H9 (cell line): Measurements from ENCODE around the gene MRRF. TPM values are rescaled to one million over a fixed set of nuclear protein-coding genes. Genes with fewer than 3 reads are reported as not detected.

Source experiments
- DNase-seq: peaks from one replicate; pipeline ENCODE4 v3.0.0-alpha.2; 2017
- H2AFZ ChIP-seq: one replicate; pipeline ENCODE4 v1.6.1; 2013; ENCODE audit warnings: mild to moderate bottlenecking, low read length, control low read depth, moderate library complexity
- H2AK5ac ChIP-seq: 2 replicates; pipeline ENCODE4 v1.6.1; 2013; ENCODE audit warnings: low read length, control low read depth, mixed read lengths; ENCODE audit not compliant: insufficient read length
- H2BK120ac ChIP-seq: one replicate; pipeline ENCODE4 v1.6.1; 2013; ENCODE audit warnings: low read depth, mild to moderate bottlenecking, low read length, control low read depth, inconsistent platforms; ENCODE audit not compliant: poor library complexity, severe bottlenecking
- H2BK12ac ChIP-seq: 2 replicates; pipeline ENCODE4 v1.6.1; 2013; ENCODE audit warnings: low read length, control low read depth, mixed read lengths, low read depth; ENCODE audit not compliant: insufficient read length
- H2BK15ac ChIP-seq: 2 replicates; pipeline ENCODE4 v1.6.1; 2013; ENCODE audit warnings: low read depth, low read length, control low read depth
- H2BK20ac ChIP-seq: one replicate; pipeline ENCODE4 v1.6.1; 2013; ENCODE audit warnings: low read depth, mild to moderate bottlenecking, low read length, control low read depth, inconsistent platforms; ENCODE audit not compliant: poor library complexity, severe bottlenecking
- H2BK5ac ChIP-seq: 2 replicates; pipeline ENCODE4 v1.6.1; 2013; ENCODE audit warnings: low read length, control low read depth, mixed read lengths; ENCODE audit not compliant: insufficient read length
- H3K14ac ChIP-seq: 2 replicates; pipeline ENCODE4 v1.6.1; 2013; ENCODE audit warnings: low read length, control low read depth; ENCODE audit not compliant: insufficient read depth
- H3K18ac ChIP-seq: 2 replicates; pipeline ENCODE4 v1.6.1; 2013; ENCODE audit warnings: low read depth, mild to moderate bottlenecking, mixed read lengths, low read length, control low read depth; ENCODE audit not compliant: insufficient read length
- H3K23ac ChIP-seq: 2 replicates; pipeline ENCODE4 v1.6.1; 2013; ENCODE audit warnings: low read length, control low read depth, mixed read lengths, low read depth; ENCODE audit not compliant: insufficient read length
- H3K23me2 ChIP-seq: 2 replicates; pipeline ENCODE4 v1.6.1; 2013; ENCODE audit warnings: low read depth, mild to moderate bottlenecking, mixed read lengths, low read length, control low read depth; ENCODE audit not compliant: insufficient read length, poor library complexity, severe bottlenecking
- H3K27ac ChIP-seq: 2 replicates; pipeline ENCODE4 v1.5.1; 2013; ENCODE audit warnings: low read length, control low read depth, mixed read lengths, low read depth; ENCODE audit not compliant: insufficient read length
- H3K27me3 ChIP-seq: 2 replicates; pipeline ENCODE4 v1.6.1; 2013; ENCODE audit warnings: low read length, control low read depth, inconsistent platforms; ENCODE audit not compliant: insufficient read depth
- H3K4ac ChIP-seq: 2 replicates; pipeline ENCODE4 v1.6.1; 2013; ENCODE audit warnings: low read depth, mild to moderate bottlenecking, control low read depth, inconsistent platforms, low read length, moderate library complexity
- H3K4me1 ChIP-seq: 2 replicates; pipeline ENCODE4 v1.6.1; 2013; ENCODE audit warnings: low read length, control low read depth, inconsistent platforms; ENCODE audit not compliant: insufficient read depth
- H3K4me2 ChIP-seq: 2 replicates; pipeline ENCODE4 v1.6.1; 2013; ENCODE audit warnings: low read length, control low read depth, mixed read lengths; ENCODE audit not compliant: insufficient read length, insufficient read depth
- H3K56ac ChIP-seq: 2 replicates; pipeline ENCODE4 v1.6.1; 2013; ENCODE audit warnings: low read depth, mild to moderate bottlenecking, mixed read lengths, low read length, control low read depth; ENCODE audit not compliant: insufficient read length
- H3K79me1 ChIP-seq: 2 replicates; pipeline ENCODE4 v1.6.1; 2013; ENCODE audit warnings: low read depth, mild to moderate bottlenecking, moderate library complexity, low read length, control low read depth, inconsistent platforms; ENCODE audit not compliant: insufficient read depth, poor library complexity, severe bottlenecking
- H3K79me2 ChIP-seq: 2 replicates; pipeline ENCODE4 v1.6.1; 2013; ENCODE audit warnings: low read length, control low read depth, inconsistent platforms; ENCODE audit not compliant: insufficient read depth
- H3K9ac ChIP-seq: 2 replicates; pipeline ENCODE4 v1.6.1; 2013; ENCODE audit warnings: low read length, control low read depth, mixed read lengths; ENCODE audit not compliant: insufficient read length; ENCODE audit errors: extremely low read depth
- H3K9me3 ChIP-seq: one replicate; pipeline ENCODE4 v1.6.1; 2013; ENCODE audit warnings: low read depth, low read length, inconsistent platforms; ENCODE audit not compliant: control insufficient read depth
- H3T11ph ChIP-seq: one replicate; pipeline ENCODE4 v1.6.1; 2013; ENCODE audit warnings: mild to moderate bottlenecking, low read length, control low read depth, inconsistent platforms
- H4K20me1 ChIP-seq: one replicate; pipeline ENCODE4 v1.6.1; 2013; ENCODE audit not compliant: control insufficient read depth, insufficient read length, insufficient read depth
- H4K5ac ChIP-seq: 2 replicates; pipeline ENCODE4 v1.6.1; 2013; ENCODE audit warnings: low read depth, mild to moderate bottlenecking, mixed read lengths, low read length, control low read depth; ENCODE audit not compliant: insufficient read length
- H4K8ac ChIP-seq: replicated peaks from 2 replicates; pipeline ENCODE4 v1.6.1; 2013; ENCODE audit warnings: low read length, control low read depth, mixed read lengths, low read depth; ENCODE audit not compliant: insufficient read length
- H4K91ac ChIP-seq: 2 replicates; pipeline ENCODE4 v1.6.1; 2013; ENCODE audit warnings: low read depth, mild to moderate bottlenecking, moderate library complexity, mixed read lengths, low read length, control low read depth; ENCODE audit not compliant: insufficient read length
- H3K27ac Mint-ChIP-seq, 3 experiments: 2 replicates in 2 of 3; 3 replicates in 1 of 3; pipeline ENCODE4 v1.8.0; 2020 to 2021; ENCODE audit warnings: mixed read lengths in 3 of 3, mild to moderate bottlenecking in 1 of 3, moderate library complexity in 1 of 3
- H3K27me3 Mint-ChIP-seq: 2 replicates; pipeline ENCODE4 v1.8.0; 2021; ENCODE audit warnings: low read depth, mild to moderate bottlenecking, moderate library complexity, mixed read lengths
- H3K36me3 Mint-ChIP-seq, 3 experiments: 2 replicates in 2 of 3; 3 replicates in 1 of 3; pipeline ENCODE4 v1.8.0; 2020 to 2021; ENCODE audit warnings: low read depth in 3 of 3, mixed read lengths in 3 of 3; ENCODE audit not compliant: insufficient read depth in 1 of 3
- H3K4me1 Mint-ChIP-seq, 2 experiments: 2 replicates each; pipeline ENCODE4 v1.8.0; 2020; ENCODE audit warnings: mixed read lengths in 2 of 2
- H3K4me3 Mint-ChIP-seq, 2 experiments: 2 replicates in 1 of 2; 3 replicates in 1 of 2; pipeline ENCODE4 v1.8.0; 2020 to 2021; ENCODE audit warnings: mild to moderate bottlenecking in 2 of 2, mixed read lengths in 2 of 2, moderate library complexity in 1 of 2
- H3K9me3 Mint-ChIP-seq, 2 experiments: 2 replicates in 1 of 2; 3 replicates in 1 of 2; pipeline ENCODE4 v1.8.0; 2020; ENCODE audit warnings: mild to moderate bottlenecking in 2 of 2, mixed read lengths in 2 of 2, moderate library complexity in 1 of 2
- WGBS: extraction: QIAGEN DNeasy Blood & Tissue Kit; methylation state at CpG from one replicate; pipeline ENCODE4 v1.1.7; 2013; ENCODE audit warnings: missing lambda C conversion rate, low lambda C conversion rate, mixed read lengths; ENCODE audit not compliant: insufficient read length; ENCODE audit errors: extremely low coverage; 5-methylcytosine and 5-hydroxymethylcytosine counted together
- total RNA-seq: library from RNA; stranded (reverse); gene quantifications from 2 replicates; pipeline ENCODE4 v1.2.1, GENCODE V29; 2021
- TF ChIP-seq, protein P1 (sequence below): fragments of 200-600 bp; sonication (generic); conservative IDR thresholded peaks from 3 replicates; pipeline ENCODE4 v1.8.0; 2021; ENCODE audit warnings: antibody characterized with exemption, mild to moderate bottlenecking

Gene MRRF
- total RNA-seq, 1 experiment from 2014 or later, result 33.7 TPM

DNA sequence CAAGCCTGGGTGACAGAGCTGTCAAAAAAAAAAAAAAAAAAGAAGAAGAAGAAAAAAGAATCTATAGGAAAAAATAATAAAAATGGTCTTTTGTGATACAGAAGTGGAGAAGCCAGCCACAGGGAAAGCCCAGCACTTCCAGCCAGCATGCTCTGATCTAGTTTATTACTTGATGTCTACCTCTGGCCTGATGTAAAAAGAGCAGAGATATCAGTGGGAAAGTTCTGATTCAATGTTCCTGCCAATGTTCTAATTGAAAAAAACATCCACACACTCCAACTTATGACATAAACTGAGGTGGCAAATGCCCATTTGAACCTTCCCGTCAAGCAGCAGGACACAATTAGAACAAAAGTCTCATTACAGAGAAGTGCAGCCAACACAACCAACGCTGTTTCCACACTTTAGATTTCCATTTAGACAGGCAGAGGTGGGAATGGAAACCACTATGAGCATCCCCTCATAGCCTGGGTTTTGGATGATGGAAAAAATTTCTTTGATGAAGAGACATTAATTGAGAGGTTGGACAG lies 5.7 kb upstream of the MRRF start:
- no peak for DNase-seq
- Histone ChIP-seq H2BK120ac (no peak overlapping the region), H3K23ac (no peak overlapping the region), H3K4me1 (no peaks in the 10 kb centered on the region), H3K9ac (no peak overlapping the region), H3K27ac (no peak overlapping the region), H3K79me1 (peaks cover 7% of the 10 kb centered on the region), H3K4me2 (no peak overlapping the region), H3K9me3 (no peaks in the 10 kb centered on the region), H2AFZ (no peak overlapping the region), H4K91ac (no peak overlapping the region), H3K23me2 (peaks cover 2% of the 10 kb centered on the region), H3K4ac (no peak overlapping the region), H3K27me3 (no peaks in the 10 kb centered on the region), H4K5ac (no peak overlapping the region), H3K14ac (no peak overlapping the region), H3K79me2 (peaks cover 6% of the 10 kb centered on the region; the same call in 1 of the 2 replicates), H3T11ph (no peak overlapping the region), H3K56ac (no peak overlapping the region), H3K18ac (no peak overlapping the region), H2BK20ac (no peak overlapping the region), H4K8ac (no peak overlapping the region), H2AK5ac (no peak overlapping the region), H2BK15ac (no peak overlapping the region), H4K20me1 (no peaks in the 10 kb centered on the region), H2BK12ac (no peak overlapping the region), H2BK5ac (no peak overlapping the region)
- TF ChIP-seq, protein P1, sequence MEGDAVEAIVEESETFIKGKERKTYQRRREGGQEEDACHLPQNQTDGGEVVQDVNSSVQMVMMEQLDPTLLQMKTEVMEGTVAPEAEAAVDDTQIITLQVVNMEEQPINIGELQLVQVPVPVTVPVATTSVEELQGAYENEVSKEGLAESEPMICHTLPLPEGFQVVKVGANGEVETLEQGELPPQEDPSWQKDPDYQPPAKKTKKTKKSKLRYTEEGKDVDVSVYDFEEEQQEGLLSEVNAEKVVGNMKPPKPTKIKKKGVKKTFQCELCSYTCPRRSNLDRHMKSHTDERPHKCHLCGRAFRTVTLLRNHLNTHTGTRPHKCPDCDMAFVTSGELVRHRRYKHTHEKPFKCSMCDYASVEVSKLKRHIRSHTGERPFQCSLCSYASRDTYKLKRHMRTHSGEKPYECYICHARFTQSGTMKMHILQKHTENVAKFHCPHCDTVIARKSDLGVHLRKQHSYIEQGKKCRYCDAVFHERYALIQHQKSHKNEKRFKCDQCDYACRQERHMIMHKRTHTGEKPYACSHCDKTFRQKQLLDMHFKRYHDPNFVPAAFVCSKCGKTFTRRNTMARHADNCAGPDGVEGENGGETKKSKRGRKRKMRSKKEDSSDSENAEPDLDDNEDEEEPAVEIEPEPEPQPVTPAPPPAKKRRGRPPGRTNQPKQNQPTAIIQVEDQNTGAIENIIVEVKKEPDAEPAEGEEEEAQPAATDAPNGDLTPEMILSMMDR, result no peak
- H3K4me1 Mint-ChIP-seq, result peaks cover 14 to 18% of the 10 kb centered on the region in 2 experiments
- H3K4me3 Mint-ChIP-seq, result no peak overlapping the region
- no peak overlapping the region for H3K27ac Mint-ChIP-seq
- H3K27me3 Mint-ChIP-seq, result no peaks in the 10 kb centered on the region
- peaks cover 5 to 39% (median 10%) of the 10 kb centered on the region in 3 experiments; a peak in 6 of 7 replicates for H3K36me3 Mint-ChIP-seq
- WGBS, result no CpG with 5 or more reads among the region's 2 CpGs
- no peaks in the 10 kb centered on the region for H3K9me3 Mint-ChIP-seq
